NCI-H2029 (cell line): ENCODE measurements around the gene TUBB8B.
"Not testable (repeated sequence)": the region's sequence is repeated elsewhere in the genome, so short reads cannot be mapped to it uniquely, and the experiment has no call there.

Experiments used
- DNase-seq: peaks from one replicate; lab custom pipeline; 2025; lab: John Stamatoyannopoulos, UW

The TUBB8B gene

GRCh38 chr18:12773-13172 lies 36.6 kb downstream of the TUBB8B start:
- not testable (repeated sequence) for DNase-seq

- DNase-seq: not testable (repeated sequence)
These were observed 37.8 kb downstream of the TUBB8B start for GRCh38 chr18:11383-12274.

GRCh38 chr18:10624-11184 lies 38.7 kb downstream of the TUBB8B start:
- not testable (repeated sequence) for DNase-seq

GRCh38 chr18:9937-10336 lies 39.5 kb downstream of the TUBB8B start:
- not testable (repeated sequence) for DNase-seq
